GM21723 (cell line): ENCODE data around the gene CROT.

ENCODE experiments used
- ATAC-seq: cut with Tn5 transposase; IDR thresholded peaks from one replicate; pipeline ENCODE4 v1.9.1; 2021; ENCODE audit warnings: mild to moderate bottlenecking, moderate library complexity; ENCODE audit not compliant: unreplicated experiment

CROT gene

GRCh38 chr7:87341441-87341840 lies 4.0 kb upstream of the CROT start:
- ATAC-seq = no peak

- no peak for ATAC-seq
These were observed 3.2 kb upstream of the CROT start for GRCh38 chr7:87342231-87342630.

GRCh38 chr7:87344446-87344845 lies 1.0 kb upstream of the CROT start:
- ATAC-seq = no peak

GRCh38 chr7:87345962-87346371 lies 503 bp downstream of the CROT start:
- peak; percentile 10 for ATAC-seq

- ATAC-seq = no peak
These were observed 1.7 kb downstream of the CROT start for GRCh38 chr7:87347207-87347606.

GRCh38 chr7:87347664-87348063 lies 2.2 kb downstream of the CROT start:
- no peak for ATAC-seq

- ATAC-seq = no peak
These were observed 9.3 kb downstream of the CROT start for GRCh38 chr7:87354749-87355148.

- ATAC-seq = no peak
These were observed 11.0 kb downstream of the CROT start for GRCh38 chr7:87356448-87356847.

- ATAC-seq = no peak
These were observed 13.9 kb downstream of the CROT start for GRCh38 chr7:87359366-87359765.

GRCh38 chr7:87361320-87361719 lies 15.9 kb downstream of the CROT start:
- ATAC-seq = no peak

GRCh38 chr7:87363342-87363741 lies 17.9 kb downstream of the CROT start:
- ATAC-seq = no peak

GRCh38 chr7:87364246-87364645 lies 18.8 kb downstream of the CROT start:
- no peak for ATAC-seq

- ATAC-seq = no peak
These were observed 23.8 kb downstream of the CROT start for GRCh38 chr7:87369216-87369615.

- no peak for ATAC-seq
These were observed 25.3 kb downstream of the CROT start for GRCh38 chr7:87370660-87371180.

- ATAC-seq = no peak
These were observed 30.4 kb downstream of the CROT start for GRCh38 chr7:87375662-87376435.

GRCh38 chr7:87380905-87381304 lies 35.4 kb downstream of the CROT start:
- no peak for ATAC-seq

GRCh38 chr7:87391020-87391701 lies 45.7 kb downstream of the CROT start:
- no peak for ATAC-seq

GRCh38 chr7:87395442-87396020 lies 50.1 kb downstream of the CROT start:
- ATAC-seq = no peak

GRCh38 chr7:87398446-87398845 lies 53.0 kb downstream of the CROT start:
- ATAC-seq = no peak

- no peak for ATAC-seq
These were observed 59.2 kb downstream of the CROT start for GRCh38 chr7:87404674-87405073.

GRCh38 chr7:87411186-87411585 lies 65.7 kb downstream of the CROT start:
- ATAC-seq = no peak

- no peak for ATAC-seq
These were observed 67.6 kb downstream of the CROT start for GRCh38 chr7:87413029-87413428.
